Tibial nerve (tissue), 3 donors: ENCODE results near the gene FOSL2.

Experiments
- CTCF ChIP-seq, 5 experiments: fragments of 200-600 bp in 3 of 5; fragments of 450-650 bp in 2 of 5; sonication (generic) in 3 of 5; IDR thresholded peaks; one replicate each; pipeline ENCODE4 v1.5.1; 2016 to 2019; ENCODE audit warnings: antibody characterized with exemption in 5 of 5, mild to moderate bottlenecking in 3 of 5, moderate library complexity in 2 of 5
- POLR2A ChIP-seq, 2 donors: fragments of 450-650 bp; IDR thresholded peaks; one replicate each; pipeline ENCODE4 v1.6.1; 2017; ENCODE audit warnings: antibody characterized with exemption in 2 of 2, mild to moderate bottlenecking in 2 of 2, moderate library complexity in 2 of 2

GRCh38 chr2:28377984-28378678, 14.5 kb upstream of the FOSL2 start:
- TF ChIP-seq CTCF (IDR thresholded peaks at IDR 0.05) (no peak), POLR2A (IDR thresholded peaks at IDR 0.05) (no peak)
